NCI-H748 (cell line): ENCODE results near the gene CD2.

ENCODE experiments used
- DNase-seq: peaks from one replicate; lab custom pipeline; 2025; ENCODE audit not compliant: unreplicated experiment; lab: John Stamatoyannopoulos, UW

CD2 gene, protein sequence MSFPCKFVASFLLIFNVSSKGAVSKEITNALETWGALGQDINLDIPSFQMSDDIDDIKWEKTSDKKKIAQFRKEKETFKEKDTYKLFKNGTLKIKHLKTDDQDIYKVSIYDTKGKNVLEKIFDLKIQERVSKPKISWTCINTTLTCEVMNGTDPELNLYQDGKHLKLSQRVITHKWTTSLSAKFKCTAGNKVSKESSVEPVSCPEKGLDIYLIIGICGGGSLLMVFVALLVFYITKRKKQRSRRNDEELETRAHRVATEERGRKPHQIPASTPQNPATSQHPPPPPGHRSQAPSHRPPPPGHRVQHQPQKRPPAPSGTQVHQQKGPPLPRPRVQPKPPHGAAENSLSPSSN

GRCh38 chr1:116754198-116754977 is at the start of gene CD2:
Gene CD2 (plus strand): TSS chr1:116754430. CDS start chr1:116754493, 63 bp downstream.
- DNase-seq: no peak

DNA sequence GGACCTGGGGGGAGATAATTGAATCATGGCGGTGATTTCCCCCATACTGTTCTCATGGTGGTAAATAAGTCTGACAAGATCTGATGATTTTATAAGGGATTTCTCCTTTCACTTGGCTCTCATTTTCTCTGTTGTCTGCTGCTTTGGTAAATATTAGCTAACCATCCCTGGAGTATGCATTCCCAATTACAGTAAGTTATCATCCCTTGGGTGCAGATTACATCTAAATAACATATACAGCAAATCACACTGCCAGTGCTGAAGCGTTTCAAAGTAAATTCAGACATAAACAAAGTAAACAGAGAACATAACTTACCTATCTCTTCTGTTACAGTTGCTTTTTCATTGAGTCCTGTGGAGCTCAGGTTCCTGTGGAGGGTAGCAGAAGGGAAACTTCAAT is 48.1 kb upstream of the CD2 start:
- DNase-seq: peak; percentile 22

DNA sequence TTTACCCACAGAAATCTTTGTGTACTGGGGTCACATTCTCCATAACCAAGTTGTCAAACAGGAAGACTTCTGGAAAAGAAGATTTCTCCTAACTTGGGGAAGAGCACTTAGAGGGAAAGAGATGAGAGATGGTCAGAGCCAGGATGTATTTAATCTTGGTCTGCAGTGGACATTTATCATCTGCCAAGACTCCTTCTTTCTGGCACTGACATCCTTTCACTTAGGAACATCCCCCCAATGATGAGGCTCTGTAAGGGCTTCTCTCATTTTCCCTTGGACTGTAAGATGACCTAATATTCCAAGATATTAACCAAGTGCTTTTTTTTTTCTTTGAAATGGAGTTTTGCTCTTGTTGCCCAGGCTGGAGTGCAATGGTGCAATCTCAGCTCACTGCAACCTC is 47.4 kb upstream of the CD2 start:
- no peak for DNase-seq

DNA sequence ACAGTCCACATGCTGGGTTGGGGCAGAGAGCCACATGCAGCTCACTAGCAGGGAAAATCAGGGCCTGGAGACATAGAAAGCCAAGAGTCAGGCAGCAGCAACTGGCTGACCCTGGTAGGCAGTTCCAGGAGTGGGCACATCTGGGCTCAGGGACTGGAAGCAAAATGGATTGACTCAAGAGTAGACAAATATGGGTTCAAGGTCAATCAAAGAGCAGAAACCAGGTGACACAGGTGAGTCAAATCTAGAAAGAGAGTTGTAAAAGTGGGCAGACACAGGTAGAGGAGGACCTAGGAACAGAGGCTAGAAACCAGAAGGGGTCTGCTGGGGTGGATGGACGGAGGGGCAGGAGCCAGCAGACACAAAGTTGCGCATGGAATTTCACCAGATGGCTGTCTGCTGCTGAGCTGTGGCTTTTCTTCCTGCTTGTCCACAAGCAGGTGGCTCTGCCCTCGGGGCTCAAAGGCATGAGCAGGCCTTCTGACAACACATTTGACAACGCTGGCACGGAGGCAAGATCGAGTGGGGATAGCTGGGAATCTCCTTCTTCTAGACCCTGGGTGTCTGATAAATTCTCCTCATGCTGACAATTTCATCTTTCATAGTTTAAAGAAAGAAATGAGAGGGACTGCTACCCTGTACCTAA is 45.9 kb upstream of the CD2 start:
- DNase-seq: no peak

DNA sequence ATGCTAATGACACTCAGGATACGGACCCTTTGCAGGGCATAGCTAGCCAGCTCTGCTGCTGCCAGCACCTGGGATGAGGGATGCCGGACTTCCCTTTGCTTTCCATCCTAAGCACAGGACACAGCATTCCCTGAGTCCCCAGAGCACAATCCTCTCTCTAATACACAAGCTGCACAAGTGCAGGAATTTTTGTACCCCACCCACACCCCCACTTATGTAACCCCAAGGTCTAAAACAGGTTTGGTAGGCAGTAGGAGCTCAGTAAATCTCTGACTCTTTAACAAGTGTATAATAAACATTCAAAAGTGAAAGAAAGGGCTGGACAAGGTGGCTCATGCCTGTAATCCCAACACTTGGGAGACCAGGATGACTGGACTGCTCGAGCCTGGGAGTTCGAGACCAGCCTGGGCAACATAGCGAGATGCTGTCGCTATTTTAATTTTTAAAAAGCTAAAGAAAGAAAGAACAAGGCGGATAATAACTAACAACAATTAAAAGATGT is 44.5 kb upstream of the CD2 start:
- no peak for DNase-seq

- DNase-seq: peak; percentile 61
Measured at GRCh38 chr1:116710420-116711262, 43.6 kb upstream of the CD2 start.

DNA sequence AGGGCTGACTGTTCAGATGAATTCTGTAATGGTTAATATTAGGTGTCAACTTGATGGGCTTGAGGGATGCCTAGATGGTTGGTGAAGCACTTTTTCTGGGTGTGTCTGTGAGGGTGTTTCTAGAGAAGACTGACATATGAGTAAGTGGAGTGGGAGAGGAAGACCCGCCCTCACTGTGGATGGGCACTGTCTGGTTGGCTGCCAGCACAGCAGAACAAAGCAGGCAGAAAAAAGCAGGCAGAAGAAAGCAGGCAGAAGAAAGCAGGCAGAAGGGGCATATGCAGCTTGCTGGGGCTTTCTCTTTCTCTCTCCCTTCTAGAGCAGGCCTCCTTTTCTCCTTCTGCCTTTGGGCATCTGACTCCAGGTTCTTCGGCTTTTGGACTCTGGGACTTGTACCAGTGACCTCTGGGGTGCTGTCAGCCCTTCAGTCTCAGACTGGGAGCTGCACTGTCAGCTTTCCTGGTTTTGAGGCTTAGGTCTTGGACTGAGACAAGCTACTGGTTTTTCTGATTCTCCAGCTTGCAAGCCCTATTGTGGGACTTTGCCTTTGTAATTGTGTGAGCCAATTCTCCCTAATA is 42.9 kb upstream of the CD2 start:
- peak; percentile 62 for DNase-seq

DNA sequence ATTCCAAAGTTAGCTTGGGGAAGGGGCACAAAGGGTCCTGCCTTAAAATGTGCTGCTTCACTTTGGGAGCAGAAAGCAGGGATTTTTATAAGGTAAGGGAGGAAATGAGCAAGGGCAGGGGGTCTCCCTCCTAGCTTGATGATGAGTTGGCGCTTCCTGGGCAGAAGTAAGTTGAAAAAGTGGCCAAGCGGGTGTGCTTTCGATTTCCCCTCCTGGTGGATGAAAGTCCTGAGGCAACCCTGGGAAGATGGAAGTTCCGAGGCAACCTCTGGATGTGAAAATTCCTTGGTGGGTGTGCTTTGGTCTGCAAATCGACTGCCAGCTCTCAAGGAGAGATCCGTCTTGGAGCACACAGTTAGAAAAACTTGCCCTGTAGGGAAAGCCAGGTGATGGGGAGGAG is 41.7 kb upstream of the CD2 start:
- DNase-seq: no peak

- DNase-seq: no peak
Measured at GRCh38 chr1:116713474-116713873, 40.8 kb upstream of the CD2 start.

DNA sequence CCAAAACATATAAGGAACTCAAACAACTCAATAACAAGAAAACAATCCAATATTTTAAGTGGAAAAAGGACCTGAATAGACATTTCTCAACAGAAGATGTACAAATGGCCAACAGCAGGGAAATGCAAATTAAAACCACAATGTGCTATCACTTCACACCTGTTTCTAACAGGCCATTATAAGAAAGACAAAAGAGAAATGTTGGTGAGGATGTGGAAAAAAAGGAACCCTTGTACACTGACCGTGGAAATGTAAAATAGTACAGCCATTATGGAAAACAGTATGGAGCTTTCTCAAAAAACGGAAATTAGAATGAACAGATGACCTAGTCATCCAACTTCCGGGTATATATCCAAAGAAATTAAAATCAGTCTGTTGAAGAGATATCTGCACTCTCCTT is 37.8 kb upstream of the CD2 start:
- no peak for DNase-seq

DNA sequence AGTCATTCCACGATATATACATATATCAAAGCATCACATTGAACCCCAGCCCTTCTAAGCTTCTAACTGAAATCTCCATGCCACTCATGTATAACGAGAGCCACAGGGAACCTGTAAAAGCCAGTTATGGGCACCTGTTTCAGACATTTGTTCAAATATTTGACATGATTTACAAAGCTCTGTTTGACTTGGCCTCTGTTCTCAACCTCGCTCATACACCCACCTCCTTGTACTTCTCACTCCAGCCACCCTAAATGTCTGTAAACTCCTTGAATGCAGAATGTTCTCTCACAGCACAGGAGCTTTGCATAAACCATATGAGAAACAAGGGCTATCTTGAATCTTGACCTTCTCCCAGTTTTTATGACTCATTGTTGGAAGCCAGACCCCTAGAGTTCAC is 36.9 kb upstream of the CD2 start:
- DNase-seq: peak; percentile 59

- no peak for DNase-seq
Measured at GRCh38 chr1:116720364-116721038, 33.7 kb upstream of the CD2 start.

- DNase-seq: no peak
Measured at GRCh38 chr1:116721039-116721405, 33.2 kb upstream of the CD2 start.

DNA sequence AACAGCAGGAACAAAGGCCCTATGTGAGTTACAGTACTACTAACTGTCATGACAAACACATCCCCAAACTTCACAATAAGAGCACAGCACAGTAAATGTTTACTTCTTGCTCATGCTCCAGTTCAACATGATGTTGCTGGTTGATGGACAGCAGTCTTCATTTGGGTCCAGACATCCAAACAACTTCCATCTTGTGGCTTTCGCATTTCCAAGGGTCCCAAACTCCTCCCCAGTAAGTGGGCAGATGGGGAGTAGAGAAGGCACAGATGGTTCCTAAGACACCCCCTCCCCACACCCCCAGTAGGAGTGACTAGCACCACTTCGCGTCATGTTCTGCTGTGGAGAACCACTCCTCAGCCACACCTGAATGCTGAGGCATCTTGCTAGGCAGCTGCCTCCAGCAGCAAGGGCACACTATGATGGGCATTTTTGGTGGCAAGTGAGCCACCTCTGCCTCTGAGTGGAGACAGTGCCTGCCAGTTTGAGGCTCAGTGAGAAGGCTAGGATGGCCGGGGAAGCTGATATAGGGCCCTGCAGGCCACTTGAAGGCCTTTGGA is 32.7 kb upstream of the CD2 start:
- DNase-seq: no peak

GRCh38 chr1:116722016-116722838 is 32.0 kb upstream of the CD2 start:
- no peak for DNase-seq

GRCh38 chr1:116724765-116725375 is 29.4 kb upstream of the CD2 start:
- DNase-seq: peak; percentile 70

DNA sequence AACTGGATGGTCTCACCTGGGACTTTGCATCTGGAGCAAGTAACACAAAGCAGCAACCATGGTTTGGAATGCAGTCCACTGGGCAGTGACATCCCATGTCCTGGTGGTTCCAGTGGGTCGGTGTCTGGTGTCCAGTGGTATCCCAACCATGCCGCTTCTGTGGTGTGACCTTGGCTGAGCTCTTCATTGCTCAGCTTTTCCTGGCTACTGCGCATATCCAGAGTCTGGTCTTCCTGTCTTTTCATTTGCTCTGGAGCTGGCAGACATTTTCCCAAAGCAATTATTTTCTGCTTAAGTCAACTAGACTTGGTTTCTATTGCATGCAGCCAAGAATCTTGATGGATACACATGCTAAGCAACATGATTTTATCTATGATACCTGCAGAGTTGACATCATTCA is 28.4 kb upstream of the CD2 start:
- DNase-seq: no peak
